IMR-90 (cell line): ENCODE measurements around the gene AREL1.

Experiments used
- BHLHE40 ChIP-seq: fragments of 150-350 bp; IDR thresholded peaks from 2 replicates; pipeline ENCODE4 v1.6.1; 2016; ENCODE audit warnings: mild to moderate bottlenecking, low read depth, low read length
- CEBPB ChIP-seq: IDR thresholded peaks from 2 replicates; pipeline ENCODE4 v1.6.1; 2012; ENCODE audit warnings: low read depth, low read length, improper control_type of control experiment
- CHD1 ChIP-seq: IDR thresholded peaks from 2 replicates; pipeline ENCODE4 v1.6.1; 2012; ENCODE audit warnings: low read depth, low read length, improper control_type of control experiment
- NFE2L2 ChIP-seq: fragments of 150-350 bp; IDR thresholded peaks from 2 replicates; pipeline ENCODE4 v1.6.1; 2016; ENCODE audit warnings: low read depth, mild to moderate bottlenecking, low read length
- POLR2A ChIP-seq: IDR thresholded peaks from 2 replicates; pipeline ENCODE4 v1.6.1; 2012; ENCODE audit warnings: mild to moderate bottlenecking, low read depth, low read length
- RAD21 ChIP-seq: IDR thresholded peaks from 2 replicates; pipeline ENCODE4 v1.6.1; 2012; ENCODE audit warnings: low read length, improper control_type of control experiment
- RCOR1 ChIP-seq: IDR thresholded peaks from 2 replicates; pipeline ENCODE4 v1.6.1; 2012; ENCODE audit warnings: mild to moderate bottlenecking, low read length, improper control_type of control experiment; ENCODE audit not compliant: insufficient replicate concordance
- RFX5 ChIP-seq: IDR thresholded peaks from 2 replicates; pipeline ENCODE4 v1.8.0; 2012; ENCODE audit warnings: low read depth, mild to moderate bottlenecking, low read length, moderate library complexity
- TF ChIP-seq, protein P1 (sequence below): conservative IDR thresholded peaks from 2 replicates; pipeline ENCODE4 v1.5.1; 2012; ENCODE audit warnings: mild to moderate bottlenecking, low read depth, low read length, improper control_type of control experiment
- TF ChIP-seq, protein P2 (sequence below): fragments of 150-350 bp; IDR thresholded peaks from 2 replicates; pipeline ENCODE4 v1.6.1; 2016; ENCODE audit warnings: low read depth, mild to moderate bottlenecking, low read length, moderate library complexity, borderline replicate concordance

DNA sequence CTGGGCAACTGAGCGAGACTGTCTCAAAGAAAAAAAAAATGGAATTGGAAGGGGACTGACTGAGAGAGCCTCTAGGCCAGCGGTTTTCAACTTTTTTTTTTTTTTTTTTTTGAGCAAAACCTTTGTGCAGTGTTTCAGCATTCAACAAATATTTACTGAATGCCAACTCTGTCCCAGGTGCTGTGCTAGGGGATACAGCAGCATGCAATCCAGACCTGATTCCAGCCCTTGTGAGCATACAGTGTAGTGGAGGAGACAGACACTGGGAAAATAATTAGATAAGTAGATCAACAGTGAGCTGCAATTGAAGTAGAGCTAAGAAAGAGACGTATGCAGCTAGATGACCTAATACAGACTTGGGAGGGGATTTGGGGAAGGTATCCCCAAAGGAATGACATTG is 77.0 kb downstream of the AREL1 start:
- TF ChIP-seq POLR2A (no peak), RCOR1 (no peak), BHLHE40 (no peak), CEBPB (no peak), RAD21 (no peak), NFE2L2 (no peak), CHD1 (no peak), RFX5 (no peak)
- TF ChIP-seq, protein P1, sequence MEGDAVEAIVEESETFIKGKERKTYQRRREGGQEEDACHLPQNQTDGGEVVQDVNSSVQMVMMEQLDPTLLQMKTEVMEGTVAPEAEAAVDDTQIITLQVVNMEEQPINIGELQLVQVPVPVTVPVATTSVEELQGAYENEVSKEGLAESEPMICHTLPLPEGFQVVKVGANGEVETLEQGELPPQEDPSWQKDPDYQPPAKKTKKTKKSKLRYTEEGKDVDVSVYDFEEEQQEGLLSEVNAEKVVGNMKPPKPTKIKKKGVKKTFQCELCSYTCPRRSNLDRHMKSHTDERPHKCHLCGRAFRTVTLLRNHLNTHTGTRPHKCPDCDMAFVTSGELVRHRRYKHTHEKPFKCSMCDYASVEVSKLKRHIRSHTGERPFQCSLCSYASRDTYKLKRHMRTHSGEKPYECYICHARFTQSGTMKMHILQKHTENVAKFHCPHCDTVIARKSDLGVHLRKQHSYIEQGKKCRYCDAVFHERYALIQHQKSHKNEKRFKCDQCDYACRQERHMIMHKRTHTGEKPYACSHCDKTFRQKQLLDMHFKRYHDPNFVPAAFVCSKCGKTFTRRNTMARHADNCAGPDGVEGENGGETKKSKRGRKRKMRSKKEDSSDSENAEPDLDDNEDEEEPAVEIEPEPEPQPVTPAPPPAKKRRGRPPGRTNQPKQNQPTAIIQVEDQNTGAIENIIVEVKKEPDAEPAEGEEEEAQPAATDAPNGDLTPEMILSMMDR = no peak
- TF ChIP-seq, protein P2, sequence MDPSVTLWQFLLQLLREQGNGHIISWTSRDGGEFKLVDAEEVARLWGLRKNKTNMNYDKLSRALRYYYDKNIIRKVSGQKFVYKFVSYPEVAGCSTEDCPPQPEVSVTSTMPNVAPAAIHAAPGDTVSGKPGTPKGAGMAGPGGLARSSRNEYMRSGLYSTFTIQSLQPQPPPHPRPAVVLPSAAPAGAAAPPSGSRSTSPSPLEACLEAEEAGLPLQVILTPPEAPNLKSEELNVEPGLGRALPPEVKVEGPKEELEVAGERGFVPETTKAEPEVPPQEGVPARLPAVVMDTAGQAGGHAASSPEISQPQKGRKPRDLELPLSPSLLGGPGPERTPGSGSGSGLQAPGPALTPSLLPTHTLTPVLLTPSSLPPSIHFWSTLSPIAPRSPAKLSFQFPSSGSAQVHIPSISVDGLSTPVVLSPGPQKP = no peak
